ENCODE measurements around the gene CAPZB.

The CAPZB gene

DNA sequence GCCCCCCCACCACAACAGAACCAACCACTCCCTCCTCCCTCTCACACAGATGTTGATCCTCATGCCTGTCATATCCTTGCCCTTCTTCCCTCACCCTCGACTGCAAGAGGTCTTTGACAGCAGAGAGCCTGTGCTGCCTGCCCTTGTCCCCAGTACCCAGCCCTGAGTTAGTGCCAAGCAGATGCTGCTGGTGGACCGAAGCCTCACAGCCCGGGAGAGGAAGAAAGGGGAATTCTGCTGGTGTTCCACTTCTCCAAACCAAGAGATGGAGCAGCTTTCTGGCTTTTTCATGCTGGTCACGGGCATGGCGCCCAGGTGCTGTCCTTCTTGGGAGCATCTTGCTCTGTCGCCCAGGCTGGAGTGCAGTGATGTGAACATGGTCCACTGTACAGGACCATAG lies 104.1 kb downstream of the CAPZB start:
- no peak for DNase-seq

DNA sequence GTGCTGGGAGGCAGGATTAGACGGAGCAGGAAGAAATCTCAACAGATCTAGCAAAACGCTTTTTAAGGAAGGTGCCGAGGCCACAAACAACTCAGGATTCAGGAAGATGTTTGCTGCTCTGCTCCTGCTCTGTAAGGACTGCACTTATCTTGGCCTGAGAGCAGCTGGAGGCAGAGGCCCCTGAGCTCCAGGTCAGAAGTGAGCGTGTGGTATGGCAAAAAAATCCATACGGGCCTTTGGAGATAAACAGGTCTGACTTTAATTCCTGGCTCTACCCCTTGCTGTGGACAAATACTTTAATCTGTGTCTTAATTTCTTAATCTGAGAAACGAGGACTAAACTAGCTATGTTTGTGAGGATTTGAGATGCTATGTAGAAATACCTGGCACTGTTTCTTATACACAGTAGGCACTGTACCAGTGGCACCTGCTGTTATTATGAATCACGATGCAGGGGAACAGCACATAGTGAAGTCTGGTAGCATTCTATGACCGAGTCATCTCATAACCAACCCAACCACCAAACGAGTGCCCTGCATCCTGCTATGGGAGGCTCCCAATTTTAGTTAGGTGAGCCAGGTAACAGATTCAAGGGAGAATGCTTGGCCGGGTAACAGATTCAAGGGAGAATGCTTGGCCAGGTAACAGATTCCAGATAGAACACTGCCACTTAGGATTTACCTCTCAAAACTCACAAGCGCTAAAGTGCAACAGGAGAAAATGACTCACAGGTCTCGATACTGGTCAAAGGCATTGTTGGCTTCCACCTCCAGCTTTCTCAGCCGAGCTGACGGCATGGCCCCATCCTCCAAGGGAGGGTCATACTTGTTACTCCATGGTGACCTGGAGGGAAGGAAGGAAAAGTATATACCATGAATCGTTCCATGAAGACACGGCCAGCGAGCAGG lies 107.3 kb downstream of the CAPZB start:
- no peak for DNase-seq

DNA sequence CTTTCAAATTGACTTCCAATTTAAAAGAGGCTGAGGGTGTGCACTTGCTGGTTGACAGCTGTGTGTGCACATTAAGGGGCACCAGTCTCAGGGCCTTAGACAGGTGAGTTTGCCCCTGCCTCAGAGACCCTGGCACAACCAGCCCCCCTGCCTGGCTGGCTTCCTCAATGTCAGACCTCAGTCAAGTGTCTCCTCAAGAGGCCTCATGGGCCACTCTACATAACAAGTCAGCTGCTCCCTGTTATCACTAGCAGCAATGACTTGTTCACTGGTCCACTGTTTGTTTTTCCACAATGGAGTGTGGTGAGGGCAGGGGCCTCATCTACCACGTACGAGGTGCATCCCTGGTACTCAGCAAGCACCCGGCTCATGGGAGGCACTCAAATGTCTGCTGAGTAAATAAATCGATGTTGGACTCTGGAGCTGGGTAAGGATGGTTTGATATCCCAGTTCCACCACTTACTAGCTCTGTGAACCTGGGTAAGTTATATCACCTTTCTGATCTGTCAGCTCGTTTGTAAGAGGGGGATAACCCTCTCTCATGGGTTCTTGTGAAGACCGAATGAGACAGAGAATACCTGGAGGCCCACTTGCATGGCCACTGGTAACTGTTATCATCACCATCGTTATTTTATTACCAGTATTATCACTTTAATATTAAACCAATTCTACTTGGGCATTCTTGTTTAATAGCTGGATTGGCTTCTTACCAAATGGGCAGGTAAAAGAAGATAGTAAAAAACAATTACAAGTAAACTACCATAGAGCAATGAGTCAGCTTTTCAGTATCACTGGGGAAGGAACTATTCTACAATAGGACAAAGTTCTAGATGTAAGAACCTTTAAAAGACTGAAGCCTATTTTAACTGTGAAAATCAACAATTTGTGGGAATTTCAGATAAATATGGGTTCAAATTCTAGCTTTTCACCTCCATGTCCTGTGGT lies 108.6 kb downstream of the CAPZB start:
- no peak for DNase-seq

DNA sequence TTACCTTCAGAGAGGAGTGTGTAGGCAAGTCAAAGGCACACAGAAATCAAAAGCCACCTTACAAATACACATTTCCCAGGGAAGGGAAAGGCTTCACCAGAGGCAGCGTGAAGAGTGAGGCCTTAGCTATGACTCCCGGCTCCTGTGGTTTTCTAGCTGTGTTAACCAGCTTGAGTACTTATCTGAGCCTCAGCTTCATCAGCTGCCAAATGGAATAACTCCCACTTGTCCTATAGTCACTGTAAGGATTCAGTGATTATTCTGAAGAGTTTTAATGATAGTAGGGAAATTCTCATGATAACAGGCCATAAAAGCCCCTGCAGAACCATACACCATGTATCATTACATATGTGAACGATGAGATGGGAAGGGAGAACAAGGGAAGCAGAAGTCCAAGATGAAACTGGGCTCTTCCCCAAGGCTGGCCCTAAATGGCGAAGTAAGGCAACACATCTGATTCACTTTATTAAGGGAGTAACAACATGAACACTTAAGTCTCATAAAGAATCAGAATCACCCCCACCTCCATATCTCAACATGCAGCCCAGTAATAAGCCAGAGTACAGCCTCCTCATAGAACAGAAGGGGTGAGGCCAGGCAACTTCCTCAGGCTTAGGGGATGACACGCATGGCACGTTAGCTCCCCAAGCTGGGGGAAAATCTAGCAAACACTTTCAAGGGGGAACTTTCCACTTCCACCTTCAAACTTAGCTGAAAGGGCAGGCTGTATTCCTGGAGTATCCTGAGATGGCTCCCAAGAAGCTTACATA lies 109.5 kb downstream of the CAPZB start:
- DNase-seq = no peak

DNA sequence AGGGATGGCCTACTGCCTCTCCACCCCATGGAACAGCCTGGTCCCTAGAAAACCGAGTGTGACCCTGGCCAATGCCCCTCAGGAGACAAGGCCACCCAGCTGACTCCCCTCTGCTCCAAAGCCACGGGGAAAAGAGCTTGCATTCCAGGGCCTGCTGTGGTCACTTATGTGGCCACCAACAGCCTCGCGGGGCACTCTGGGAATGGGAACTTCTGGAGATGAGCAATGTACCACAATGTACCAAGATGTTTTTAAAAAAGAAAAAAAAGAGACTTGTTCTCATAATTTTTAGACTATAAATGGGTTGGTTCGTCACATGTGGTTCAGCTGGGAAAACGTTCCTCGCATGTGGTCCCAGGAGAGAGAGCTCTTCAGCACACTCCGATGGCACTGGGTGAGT lies 110.4 kb downstream of the CAPZB start:
- DNase-seq = no peak

DNA sequence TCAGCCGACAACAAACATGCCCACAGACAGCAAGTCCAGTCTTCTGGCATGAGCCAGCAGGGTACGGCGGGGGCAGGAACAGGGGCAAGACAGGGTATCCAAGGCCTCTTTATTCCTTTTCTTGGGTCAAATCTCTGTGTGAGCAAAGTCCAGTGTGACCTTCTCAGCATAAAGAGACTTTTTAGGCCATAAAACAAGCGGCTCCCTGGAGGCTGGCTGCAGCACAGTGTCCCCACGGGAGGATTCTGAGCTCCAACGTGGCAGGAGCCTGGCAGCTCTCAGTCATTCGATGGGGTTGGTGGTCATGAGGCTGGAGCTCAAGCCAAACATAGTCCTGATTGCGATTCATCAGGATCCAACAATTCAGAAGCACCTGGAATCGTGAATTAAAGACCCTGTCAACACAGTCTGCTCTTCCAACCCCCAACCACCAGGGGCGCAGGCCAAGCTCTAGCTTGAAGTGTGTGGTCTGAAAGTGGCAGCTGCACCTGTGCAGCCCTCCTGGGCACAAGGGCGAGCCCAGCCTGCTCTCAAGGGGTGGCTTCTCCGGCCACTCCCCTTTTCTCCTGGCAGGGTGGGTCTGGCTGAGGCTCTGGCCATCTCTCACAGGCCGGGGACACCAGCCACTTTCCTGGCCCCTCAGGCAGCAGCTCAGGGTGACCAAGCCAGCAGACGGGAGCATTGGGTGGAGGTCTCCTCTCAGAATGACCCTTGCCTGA lies 111.1 kb downstream of the CAPZB start:
- DNase-seq = peak; percentile 7

DNA sequence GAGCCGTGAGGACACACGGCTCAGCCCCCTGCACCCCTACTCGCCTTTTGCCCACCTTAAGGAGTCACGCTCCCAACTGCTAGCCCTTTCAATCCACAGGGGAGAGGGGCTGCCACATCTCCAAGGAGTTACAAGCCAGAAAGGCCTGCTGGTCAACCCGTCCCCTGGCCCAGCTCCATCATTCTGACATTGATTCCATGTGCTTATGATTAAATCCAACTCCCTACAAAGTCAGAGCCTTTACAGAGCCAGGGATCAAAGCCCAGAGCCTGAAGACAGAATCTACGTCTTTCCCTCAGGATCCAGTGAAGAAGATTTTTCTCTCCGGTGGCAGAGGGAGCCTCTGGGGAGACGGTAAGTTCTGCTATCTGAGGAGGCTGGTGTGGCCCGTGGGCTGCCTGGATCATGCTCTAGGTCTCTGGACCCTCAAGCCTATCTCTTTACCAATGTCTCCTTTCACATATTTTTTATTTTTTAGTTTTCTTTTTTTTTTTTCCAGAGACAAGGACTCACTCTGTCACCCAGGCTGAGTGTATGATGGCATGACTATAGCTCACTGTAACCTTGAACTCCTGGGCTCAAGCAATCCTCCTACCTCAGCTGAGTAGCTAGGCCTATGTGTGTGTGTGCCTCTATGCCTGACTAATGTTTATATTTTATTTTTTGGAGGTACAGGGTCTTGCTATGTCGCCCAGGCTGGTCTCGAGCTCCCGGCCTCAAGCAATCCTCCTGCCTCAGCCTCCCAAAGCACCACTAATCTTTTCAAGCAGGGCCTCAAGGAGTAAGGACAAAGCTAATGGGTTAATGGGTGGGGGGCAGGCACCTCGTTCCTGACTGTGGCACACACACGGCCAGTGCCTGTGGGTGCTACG lies 111.9 kb downstream of the CAPZB start:
- DNase-seq = no peak

DNA sequence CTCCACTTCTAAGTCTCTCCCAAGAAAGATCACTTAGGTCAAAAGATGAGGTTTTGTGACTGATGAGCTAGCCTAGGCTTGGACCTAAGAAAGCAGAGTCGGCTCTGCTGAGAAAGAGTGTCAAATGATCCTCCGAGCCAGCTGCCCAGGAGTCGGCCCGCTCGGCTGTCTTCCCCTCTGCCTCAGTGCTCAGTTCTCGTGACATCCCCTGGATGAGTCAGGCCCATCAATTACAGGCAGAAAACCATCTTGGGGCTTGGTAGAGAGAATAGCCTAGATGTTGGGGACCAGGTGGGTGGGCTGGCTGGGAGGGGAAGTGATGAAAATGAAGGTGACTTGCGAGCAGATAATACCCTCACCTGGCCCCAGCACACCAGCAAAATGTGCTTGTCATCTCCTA lies 112.7 kb downstream of the CAPZB start:
- no peak for DNase-seq

DNA sequence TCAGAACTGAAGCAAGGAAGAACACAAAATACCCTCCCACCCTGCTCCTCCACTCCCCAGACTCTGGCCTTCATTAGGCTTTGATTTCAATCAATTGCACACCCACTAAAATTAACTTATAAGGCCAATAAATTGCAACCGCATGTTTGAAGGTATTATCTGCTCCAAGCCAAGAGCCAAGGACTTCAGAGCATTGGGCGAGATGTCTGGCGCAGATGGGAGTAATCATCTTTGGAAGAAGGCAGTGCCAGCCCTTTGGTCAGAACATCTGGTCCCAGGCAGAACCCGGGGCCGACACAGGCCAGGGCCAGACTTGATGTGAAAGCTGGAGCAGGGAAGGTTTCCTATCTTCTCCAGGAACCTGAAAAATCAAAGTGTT lies 113.2 kb downstream of the CAPZB start:
- no peak for DNase-seq

DNA sequence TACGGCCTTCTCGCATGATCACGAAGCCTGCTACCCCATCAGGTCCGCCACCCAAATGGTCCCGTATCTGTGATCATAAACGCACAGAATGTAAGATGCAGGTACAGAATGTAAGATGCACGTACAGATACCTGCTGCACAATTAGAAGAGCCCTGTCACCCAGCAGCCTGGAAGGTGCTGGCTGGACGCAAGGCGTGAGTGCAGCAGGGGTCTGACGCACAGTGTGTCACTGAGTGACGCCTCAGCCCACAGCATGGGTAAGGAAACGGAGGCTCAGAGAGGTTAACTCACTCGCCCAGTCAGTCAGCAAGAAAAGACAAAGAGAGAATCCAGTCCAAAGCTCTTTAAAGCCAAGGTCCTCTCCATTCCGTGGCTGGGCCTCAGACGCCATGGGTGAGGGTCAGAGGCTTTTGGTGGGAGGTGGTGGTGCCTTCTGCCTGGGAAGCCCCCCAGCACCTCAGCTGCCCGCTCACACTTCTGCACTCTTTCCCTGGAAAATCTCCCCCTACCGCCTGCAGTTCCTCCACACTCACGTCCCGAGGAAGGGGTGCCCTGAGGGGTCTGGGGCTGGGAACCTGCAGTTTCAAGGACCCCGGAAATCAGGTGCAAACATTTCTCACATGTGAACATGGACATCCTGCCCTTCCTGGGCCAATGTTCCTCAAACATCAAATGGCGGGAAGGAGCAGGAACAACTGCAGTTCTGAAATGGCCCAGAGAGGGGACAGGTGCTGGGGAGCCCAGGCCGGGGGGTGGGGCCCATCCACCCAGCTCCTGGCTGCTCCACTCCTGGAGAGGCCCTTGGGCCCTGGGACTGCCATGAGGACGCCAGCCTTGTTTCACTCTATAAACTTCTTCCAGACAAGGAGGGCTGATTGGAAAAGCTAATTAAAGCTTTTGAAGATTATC lies 113.9 kb downstream of the CAPZB start:
- no peak for DNase-seq

DNA sequence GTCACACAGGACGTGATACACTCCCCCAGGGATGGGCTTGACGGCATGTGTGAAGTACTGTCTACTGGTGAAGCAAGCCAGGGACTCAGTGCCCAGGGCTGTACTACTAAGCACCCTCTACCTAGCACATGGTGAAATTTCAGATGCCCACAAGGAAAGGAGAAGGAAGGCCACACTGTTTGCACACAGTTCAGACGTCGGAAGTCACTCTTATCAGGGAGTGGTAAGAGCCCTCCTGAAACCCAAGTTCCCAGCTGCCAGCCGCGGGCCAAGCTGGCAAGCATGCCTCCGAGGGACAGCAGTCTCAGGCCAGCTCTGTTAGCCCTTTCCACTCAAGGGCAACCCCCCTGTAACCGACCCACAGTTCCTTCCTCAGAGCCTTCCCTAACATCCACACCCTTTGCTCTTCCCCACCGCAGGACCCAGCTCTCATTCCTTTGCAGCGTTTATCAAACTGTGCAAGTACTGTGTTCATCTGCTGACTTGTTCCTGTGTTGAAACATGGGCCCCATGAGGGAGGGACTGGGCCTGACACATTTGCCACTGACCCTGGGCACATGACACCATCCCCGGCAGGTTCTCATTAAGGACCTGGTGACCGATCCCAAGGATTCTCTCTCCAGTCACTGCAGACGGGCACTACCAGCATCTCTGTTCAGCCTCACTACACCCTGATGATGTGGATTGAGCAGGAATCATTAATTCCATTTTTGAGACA lies 114.7 kb downstream of the CAPZB start:
- no peak for DNase-seq

DNA sequence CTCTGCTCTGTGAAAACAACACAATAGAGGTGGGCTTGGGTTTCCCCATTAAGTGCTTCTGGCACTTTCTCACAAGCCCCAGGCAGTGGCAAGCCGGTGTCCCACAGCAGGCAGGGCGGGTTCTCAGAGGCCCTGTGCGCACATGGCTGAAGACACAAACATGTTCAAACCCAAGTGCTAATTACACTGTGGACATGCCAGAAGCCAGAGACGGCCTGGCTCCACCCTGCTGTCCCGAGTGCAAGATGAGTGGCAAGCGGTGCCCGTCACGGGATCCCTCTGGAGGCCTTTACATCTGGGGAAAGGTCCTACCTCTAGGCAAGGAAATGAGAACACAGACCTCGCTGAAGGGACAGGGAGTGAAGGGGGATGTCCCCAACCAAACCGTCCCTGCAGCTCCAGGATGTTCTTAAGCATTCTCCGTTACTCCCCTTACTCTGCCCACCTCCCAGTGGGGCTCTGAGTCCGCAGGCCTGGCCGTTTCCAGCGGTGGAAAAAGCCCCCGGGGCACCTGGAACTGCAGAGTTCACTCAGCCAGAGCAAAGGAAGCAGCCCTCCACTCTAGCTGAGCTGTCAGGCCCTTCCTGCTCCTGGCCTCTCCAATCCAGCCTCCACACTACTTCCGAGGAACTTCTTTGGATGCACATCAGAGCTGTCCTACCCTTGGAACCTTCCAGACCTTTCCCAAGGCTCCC lies 115.8 kb downstream of the CAPZB start:
- DNase-seq = no peak

DNA sequence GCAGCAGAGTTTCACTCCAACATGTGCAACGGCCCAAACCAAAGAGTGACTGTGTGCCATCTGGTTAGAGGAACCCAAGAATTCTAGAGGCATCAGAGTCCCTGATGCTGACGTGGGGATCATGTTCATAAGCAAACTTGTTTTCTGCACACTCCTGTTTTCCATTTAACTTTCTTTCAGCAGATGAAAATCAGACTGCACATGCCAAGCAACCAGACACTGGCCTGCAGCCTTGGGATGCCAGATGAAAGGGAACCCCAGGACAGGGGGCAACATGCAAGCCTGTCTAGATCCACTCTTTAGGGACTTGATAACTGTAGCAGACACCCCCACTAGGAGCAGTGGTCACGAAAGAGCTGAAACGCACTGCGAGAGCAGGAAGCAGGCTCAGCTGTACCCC lies 116.4 kb downstream of the CAPZB start:
- DNase-seq = no peak

DNA sequence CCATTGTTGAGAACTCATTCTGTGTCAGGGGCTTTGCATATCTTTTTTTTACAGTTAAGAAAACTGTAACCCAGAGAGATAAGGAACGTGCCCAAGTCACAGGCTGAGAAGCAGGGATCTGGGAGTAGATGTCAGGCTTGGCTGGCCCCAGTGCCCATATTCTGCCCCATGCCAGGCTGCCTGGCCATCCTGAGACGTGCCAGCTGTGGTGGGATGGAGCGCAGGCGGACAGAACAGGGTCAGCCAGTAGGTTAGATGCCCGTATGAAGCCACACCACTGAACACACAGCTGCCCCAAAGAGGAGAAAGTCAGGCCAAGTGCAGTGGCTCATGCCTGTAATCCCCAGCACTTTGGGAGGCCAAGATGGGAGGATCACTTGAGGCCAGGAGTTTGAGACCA lies 117.3 kb downstream of the CAPZB start:
- no peak for DNase-seq

DNA sequence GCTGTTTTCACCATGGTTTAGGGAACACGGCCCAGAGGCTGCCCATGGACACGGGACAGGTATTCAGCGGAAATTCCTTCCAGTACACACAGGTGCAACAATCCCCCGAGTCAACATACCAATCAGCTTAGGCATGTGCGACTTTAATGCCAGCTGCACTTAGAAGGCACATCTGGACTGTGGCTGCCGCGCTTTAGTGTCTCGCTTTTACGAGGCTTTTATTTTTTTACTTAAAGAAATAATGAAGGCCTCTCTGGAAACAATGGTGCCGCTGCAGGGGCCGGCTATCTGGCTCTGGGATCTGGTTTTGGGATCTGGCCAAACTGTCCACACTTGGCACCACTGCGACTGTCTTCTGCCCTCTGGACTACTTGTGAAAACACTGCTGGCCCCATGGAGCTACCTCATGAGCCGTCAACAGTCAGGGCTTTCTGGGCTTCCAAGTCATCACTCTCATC lies 117.7 kb downstream of the CAPZB start:
- no peak for DNase-seq

DNA sequence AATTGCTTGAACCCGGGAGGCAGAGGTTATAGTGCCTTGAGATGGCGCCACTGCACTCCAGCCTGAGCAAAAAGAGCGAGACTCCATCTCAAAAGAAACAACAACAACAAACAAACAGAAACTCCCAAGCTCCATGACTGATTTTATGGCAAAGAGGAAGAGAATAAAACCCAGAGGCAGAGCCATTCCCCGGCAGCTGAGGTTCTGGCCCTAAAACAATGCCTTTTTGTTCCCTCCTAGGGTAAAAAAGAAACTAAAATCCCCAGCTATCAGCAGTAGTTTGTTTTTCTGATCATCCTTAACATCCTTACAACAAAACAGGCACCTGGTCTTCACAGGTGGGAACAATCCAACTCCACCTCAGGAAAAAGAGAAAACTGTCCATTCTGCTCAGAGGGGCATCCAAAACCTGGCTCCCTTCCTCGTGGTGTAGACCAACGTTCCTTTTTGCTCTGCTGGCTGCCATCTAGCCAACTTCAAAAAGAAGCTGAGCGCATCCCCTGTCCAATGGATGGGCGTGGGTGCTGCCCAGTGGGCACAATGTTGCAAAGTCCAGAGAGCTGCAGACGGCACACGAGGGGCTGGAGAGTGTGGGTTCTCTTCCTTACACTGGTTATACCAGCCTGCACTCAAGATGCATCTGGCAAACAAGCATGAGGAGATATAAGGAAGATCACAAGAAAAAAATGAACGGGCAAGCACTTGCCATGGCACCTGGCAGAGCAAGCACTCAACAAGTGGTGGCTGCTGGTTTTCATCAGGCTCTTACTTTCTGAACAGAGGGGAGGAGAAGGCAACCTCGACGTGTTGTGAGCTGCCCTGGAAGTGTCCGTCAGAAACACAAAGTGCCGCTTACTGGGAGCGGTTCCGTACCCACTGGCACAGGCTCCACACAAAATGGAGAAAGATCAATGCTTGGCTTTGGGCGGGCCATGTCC lies 118.5 kb downstream of the CAPZB start:
- DNase-seq = no peak

DNA sequence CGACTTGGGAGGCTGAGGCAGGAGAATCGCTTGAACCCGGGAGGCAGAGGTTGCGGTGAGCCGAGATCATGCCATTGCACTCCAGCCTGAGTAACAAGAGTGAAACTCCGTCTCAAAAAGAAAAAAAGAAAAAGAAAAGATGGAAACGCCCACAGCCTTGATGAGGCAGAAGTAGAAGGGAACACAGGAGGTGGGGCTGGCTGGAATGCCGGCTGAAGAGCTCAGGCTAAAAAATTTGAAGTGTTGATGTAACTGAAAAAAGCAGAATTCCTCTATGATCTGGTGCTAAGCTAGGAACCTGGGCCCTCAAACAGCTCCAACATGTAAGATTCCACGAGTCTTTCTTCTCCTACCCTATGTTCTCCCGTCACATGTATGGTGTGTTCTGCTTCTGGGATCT lies 119.6 kb downstream of the CAPZB start:
- DNase-seq = no peak

Data from SHP77 treated with DMSO at 0.1 percent for 48 hours (cell line).